NCI-H1436 treated with DMSO at 0.1 percent for 48 hours (cell line): Measurements from ENCODE around the gene GALNT5.
"Not testable (repeated sequence)": the region's sequence is repeated elsewhere in the genome, so short reads cannot be mapped to it uniquely, and the experiment has no call there.

ENCODE experiments used
- DNase-seq: peaks from one replicate; lab custom pipeline; 2025; lab: John Stamatoyannopoulos, UW

Gene GALNT5

DNA sequence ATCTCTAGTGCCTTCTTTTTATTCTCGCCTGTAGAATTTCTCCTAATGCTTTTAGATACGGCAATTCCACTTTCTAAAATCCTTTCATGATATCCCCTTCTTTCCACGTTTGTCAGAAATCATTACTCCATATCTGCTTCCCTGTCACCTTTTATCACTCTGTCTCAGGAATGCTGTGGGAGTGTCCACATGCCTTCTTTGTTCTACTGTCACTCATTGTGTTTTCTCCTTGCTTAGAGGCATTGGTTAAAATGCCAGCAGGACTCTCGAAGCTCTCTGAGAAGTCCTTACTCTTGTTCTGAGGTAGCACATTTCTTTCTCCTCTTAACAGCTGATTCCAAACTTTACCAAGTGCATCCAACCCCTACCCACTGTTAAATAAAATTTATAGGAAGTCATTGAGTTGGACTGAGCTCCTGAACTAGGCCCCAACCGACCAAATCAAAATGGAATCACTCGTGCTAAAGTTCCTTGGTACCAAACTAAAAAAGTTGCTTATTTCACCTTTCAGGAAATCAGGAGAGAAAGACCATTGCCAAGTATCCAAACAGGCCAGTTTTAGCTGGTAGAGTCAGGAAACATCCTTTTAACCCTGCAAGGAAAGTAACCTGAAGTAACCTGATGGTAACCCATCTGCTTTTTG is 10.6 kb upstream of the GALNT5 start:
- DNase-seq = no peak

DNA sequence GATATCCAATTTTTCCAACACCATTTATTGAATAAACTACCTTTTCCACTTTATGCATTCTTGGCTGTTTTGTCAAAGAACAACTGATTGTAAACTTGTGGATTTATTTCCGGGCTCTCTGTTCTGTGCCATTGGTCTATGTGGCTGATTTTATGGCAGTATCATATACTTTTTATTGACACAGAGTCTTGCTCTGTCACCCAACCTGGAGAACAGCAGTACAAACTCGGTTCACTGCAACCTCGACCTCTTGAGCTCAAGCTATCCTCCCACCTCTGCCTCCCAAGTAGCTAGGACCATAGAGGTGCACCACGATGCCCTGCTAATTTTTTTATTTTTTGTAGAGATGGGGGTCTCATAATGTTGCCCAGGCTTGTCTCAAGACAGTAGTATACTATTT is 6.7 kb upstream of the GALNT5 start:
- no peak for DNase-seq

DNA sequence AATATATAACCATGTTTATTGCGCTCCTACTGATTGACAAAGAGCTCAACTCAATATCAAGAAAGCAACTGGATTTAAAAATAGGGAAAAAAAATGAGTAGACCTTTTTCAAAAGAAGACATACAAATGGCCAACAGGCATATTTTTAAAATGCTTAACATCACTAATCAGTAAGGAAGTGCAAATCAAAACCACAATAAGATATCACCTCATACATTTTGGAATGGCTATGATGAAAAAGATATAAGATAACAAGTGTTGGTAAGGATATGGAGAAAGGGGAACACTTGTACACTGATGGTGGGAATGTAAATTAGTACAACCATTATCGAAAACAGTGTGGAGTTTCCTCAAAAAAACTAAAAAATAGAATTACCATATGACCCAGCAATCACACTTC is 5.6 kb upstream of the GALNT5 start:
- DNase-seq = no peak

DNA sequence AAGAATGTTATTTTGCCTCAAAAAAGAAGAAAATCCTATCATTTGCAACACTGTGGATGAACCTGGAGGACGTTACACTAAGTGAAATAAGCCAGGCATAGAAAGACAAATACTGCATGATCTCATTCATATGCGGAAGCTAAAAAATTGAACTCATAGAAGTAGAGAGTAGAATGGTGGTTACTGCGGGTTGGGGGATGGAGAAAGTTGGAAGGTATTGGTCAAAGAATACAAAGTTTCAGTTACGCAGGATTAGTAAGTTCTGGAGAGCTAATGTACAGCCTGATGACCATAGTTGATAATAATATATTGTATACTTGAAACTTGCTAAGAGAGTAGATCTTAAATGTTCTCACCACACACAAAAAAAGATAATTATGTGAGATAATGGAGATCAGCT is 5.0 kb upstream of the GALNT5 start:
- no peak for DNase-seq

DNA sequence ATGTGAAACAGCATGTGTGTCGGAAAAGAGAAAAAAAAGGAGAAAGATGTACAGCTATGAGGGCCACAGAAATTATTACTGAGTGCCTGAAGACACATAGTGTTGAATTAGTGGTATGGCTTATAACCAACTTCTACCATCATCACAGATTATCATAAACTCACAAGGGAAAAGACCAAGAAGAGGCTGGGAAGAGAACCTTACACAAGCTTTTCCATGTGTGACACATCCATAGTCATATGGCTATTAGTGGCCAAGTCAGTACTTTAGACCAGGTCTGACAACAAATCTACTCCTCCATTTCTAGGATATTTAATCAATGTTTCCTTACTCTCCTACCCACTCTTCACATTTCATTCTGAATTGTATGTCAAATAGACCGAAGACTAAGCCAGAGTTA is 3.5 kb upstream of the GALNT5 start:
- no peak for DNase-seq

DNA sequence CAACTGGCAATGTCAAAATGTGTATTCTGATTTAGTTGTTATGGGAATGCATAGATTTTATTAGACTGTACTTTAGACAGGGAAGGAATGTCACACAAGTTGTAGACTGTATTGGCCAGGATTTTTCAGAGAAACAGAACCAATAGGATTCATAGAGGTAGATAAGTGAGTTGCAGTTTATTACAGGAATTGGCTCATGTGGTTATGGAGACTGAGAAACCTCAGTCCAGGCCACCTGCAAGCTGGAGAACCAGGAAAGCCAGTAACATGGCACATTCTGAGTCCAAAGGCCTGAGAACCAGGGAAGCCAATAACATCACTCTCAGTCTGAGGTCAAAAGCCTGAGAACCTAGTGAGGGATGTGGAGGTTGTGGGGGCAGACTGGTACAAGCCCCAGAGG is 1.8 kb upstream of the GALNT5 start:
- DNase-seq = no peak

DNA sequence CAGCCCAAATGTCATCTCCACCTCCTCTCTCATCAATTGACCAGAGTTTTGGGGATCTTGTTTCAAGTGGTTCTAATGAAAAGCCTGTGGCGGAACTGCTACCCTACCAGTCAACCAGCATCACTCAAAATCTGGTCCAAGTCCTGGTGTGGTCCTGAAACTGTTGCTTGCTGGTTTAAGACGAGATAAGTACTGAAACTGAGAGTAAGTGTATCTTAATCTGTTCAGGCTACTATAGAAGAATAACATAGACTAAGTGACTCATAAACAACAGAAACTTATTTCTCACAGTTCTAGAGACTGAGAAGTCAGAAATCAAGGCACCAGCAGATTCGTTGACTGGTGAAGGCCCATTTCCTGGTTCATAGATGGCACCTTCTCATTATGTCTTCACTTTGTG is 879 bp upstream of the GALNT5 start:
- no peak for DNase-seq

DNA sequence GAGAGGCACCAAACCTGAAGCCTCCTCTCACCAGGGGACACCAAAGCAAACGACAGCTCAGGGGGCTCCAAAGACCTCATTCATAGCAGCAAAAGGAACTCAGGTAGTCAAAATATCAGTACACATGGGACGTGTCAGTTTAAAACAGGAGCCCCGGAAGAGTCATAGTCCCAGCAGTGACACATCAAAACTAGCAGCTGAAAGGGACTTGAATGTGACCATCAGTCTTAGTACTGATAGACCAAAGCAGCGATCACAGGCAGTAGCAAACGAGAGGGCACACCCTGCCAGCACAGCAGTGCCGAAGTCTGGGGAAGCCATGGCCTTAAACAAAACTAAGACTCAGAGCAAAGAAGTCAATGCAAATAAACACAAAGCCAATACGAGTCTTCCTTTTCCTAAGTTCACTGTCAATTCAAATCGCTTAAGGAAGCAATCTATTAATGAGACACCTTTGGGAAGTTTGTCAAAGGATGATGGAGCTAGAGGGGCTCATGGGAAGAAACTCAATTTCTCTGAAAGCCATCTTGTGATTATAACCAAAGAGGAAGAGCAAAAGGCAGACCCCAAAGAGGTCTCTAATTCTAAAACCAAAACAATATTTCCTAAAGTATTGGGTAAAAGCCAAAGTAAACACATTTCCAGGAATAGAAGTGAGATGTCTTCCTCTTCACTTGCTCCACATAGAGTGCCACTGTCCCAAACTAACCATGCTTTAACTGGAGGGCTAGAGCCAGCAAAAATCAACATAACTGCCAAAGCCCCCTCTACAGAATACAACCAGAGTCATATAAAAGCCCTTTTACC is 1.2 kb downstream of the GALNT5 start:
- no peak for DNase-seq

DNA sequence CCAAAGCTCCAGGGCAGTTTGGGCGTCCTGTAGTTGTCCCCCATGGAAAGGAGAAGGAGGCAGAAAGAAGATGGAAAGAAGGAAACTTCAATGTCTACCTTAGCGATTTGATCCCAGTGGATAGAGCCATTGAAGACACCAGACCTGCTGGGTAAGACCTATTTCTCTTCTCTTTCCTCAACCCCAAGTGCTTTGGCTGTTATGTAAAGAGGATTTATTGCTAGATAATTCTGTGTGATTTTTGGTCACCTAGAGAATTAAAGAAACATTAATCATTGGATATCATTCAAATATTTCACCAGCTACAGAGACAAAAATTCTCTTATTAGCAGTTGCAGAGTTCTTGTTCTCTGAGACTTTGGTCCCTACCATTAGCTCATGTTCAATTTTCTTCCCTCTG is 1.9 kb downstream of the GALNT5 start:
- DNase-seq = no peak

DNA sequence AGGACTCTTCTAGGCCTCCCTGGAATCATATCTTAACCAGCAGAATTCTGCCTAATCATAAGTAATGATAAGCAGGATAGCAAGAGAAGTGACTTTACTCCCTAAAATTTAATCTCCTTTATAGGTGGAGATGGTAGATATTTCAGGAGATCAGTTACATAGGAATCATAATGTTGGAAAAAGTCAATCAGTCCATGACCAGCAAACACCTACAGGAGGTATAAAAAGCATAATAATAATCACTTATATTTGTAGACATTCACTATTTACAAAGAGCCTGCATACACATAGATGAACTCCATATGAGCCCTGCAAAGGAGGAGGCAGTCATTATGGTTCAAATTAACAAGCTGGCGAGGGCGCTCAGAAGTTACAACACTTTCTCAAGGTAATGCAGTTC is 2.5 kb downstream of the GALNT5 start:
- DNase-seq = no peak

DNA sequence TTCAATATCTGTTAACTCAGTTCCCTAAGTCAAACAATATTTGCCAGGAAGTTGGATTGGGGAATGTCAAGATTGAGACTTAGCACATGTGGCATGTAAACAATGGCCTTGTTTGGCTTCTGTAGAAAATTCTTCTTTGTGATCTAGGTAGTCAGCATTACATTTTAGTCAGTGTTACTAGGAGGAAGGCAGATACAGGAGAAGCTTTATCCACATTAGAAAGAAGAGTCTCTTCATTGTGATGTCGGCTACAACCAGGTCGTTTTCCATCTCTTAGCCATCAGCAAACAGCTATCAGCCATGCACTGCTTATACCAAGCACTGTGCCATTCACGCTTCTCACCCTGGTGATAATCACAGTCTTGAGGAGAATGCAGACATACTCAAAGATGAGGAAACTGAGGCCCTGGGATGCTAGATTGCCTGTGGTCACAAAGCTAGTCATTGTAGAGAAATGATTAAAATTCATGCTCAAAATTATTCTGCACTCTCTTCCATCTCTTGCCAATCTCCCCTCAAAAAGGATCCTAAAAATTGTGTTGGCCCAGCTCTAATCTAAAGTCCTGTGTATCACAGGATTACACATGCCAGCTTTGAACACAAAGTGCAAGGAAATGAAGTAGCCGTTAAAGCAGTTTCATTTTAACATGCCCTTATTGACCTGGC is 3.2 kb downstream of the GALNT5 start:
- DNase-seq = no peak

DNA sequence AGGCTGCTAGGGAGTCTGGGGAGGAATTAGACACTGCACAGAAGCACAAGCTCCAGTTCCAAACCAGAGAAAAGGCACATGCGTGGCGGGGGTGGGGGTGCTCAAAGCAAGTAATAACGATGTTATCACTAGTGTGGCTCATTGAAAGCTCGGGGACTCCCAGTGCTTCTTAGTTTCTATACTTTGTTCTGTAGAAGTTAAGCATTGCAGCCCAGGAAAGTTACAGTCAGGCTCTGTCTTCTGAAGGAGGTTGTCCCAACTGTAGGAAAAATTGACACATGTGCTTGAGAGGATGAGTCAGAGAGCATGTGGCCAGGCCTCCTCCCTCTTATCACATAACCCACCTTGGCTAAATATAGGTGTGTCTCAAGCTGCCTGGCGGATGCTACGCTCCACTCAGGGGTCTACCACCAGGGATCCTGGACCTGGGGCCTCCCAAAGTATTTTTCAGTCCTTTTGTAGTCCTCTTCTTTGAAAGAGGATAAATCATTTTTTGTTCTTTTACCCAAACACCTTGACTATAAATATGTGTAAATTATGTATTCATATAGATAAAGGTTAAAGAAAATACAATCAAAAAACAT is 3.8 kb downstream of the GALNT5 start:
- DNase-seq = no peak

DNA sequence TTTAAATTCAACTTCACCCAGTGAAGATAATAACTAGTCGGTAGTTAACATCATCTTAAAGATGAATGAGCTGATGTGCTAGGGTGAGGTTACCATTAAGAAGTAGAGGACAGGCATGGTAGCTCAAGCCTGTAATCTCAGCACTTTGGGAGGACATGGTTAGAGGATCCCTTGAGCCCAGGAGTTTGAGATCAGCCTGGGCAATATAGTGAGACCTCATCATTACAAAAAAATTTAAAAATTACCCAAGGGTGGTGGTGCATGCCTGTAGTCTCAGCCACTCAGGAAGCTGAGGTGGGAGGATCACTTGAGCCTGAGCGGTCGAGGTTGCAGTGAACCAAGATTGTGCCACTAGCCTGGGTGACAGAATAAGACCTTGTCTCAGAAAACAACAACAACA is 4.7 kb downstream of the GALNT5 start:
- no peak for DNase-seq

DNA sequence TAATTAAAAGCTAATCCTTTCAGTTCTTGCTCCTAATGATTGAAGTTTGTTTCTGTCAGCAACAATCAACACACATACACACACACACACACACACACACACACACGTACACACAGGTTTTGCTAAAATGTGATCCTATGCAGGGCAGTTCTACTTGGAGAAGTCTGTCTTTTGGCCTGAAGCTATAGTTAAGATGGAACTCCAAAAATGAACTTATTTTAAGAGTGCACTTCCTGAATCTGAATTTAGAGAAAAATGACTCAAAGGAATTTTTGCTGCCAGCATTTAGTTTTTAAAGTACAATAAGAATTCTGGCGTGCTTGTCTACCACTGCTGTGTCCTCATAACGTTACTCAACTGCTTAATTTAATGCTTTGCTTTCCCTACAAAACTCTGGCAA is 6.6 kb downstream of the GALNT5 start:
- no peak for DNase-seq

DNA sequence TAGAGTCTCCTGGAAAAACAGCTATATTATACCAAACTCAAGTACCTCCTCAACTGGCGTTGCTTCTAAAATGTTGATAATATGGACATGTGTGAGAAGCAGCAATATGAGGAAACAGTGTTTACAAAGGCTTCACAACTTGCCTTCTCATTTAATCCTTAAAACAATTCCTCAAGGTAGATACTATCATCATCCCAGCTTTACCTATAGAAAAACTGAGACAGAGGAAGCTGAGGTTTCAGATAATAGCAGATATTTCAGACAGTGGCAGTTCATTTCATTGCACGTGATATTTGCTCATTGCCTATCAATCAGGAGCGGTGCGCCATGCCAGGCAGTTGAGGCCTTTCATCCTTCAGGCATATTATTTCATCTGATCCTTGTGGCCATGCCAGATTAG is 8.3 kb downstream of the GALNT5 start:
- DNase-seq = no peak

DNA sequence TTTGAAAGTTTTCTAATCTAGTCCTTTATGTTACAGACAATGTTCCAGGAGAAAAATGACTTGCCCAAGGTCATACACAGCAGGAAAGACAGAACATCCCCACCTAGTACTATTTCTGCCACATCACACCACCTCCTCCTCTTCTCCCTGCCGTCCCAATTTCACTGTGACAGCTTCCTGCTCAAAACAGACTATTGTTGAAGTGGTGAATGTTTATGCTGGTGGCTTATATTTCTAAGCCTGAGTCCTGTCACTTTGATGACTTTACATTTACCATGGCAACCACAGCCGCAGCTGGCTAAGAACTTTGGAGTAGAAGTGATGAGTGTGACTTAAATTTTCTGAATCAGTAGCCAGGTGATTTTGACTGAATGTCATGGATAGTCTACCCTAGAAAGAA is 10.0 kb downstream of the GALNT5 start:
- DNase-seq = no peak

DNA sequence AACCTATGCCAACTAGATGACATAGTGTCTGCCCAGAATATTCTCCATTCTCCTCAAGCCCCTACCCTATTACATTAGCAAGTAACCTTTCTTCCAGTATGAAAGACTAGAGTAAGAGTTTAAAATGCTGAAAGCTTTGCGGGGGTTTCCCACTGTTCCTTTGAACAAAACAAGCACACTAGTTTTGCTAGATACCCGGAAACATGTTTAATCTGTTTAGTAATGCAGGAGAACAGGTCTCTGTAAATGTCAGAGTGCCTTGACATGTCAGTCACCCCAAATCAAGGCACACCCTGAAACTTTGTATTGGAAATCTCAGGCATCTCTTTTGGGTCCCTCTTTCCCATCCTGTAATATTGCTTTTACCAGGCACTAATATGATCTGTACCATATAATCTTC is 11.6 kb downstream of the GALNT5 start:
- DNase-seq = no peak

DNA sequence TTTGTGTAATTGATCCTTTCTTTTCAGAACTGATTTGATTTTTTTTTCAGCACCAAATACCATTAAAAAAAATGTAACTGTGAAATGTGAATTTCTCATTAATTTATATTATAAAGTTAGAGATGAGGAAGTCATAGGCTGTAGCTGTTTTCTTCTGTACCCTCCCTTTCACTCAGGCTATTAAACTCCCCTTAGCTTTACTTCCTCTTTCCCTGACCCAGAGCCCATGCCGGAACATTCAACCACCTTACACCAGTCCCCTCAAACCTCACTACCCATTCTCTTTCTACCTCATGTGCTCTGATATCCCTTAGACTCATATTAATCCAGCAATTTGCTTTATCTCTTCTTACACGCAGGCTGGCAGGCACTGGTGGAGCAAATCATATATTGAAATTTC is 12.4 kb downstream of the GALNT5 start:
- DNase-seq = no peak

DNA sequence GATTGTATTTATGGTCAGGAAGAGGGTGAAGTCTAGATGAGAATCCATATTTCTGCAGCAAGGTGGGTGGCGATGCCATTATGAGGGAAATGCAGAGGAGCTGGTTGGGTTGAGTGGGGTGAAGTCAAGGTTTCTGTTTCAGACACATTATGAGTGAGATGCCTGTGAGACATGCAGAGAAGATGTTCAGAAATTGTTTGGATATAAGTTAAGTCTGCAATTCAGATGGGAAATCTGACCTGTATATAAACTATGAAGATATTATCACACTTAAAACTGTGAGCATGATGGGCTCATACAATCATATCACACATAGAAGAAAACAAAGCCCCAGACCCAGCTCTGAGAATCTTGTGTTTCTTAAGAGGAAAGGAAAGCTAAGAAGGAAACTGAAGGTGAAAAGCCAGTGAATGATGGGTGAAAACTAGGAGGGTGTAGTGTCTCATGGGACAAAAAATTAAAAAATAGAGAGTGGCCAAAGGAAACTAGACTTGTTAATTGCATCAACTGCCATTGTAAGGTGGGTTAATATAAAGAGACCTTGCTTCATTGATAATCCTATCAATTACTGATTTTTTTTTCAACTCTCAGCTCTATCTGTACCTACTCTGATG is 14.2 kb downstream of the GALNT5 start:
- no peak for DNase-seq

DNA sequence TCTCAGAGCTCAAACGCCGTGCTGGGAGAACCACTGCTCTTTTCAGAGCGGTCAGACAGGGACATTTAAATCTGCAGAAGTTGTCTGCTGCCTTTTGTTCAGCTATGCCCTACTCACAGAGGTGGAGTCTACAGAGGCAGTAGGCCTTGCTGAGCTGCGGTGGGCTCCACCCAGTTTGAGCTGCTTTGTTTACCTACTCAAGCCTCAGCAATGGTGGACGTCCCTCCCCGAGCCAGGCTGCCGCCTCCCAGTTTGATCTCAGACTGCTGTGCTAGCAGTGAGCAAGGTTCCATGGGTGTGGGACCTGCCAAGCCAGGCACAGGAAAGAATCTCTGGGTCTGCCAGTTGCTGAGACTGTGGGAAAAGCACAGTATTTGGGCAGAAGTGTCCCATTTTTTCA is 21.8 kb downstream of the GALNT5 start:
- not testable (repeated sequence) for DNase-seq

DNA sequence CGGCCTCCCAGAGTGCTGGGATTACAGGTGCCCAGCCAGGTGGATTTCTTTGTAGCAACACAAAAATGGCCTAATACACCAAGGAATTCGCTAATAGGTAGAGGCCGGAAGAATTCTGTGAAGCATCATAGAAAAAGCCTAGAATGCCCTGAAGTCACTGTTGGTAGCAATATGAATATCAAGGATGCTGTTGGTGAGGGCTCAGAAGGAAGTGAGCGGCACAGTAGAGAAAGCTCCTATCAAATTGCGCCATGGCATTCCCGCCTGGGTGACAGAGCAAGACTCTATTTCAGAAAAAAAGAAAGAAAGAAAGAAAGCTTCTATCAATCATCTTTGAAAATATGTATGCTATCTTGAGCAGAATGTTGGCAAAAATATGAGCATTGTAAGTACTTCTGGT is 23.8 kb downstream of the GALNT5 start:
- DNase-seq = no peak

DNA sequence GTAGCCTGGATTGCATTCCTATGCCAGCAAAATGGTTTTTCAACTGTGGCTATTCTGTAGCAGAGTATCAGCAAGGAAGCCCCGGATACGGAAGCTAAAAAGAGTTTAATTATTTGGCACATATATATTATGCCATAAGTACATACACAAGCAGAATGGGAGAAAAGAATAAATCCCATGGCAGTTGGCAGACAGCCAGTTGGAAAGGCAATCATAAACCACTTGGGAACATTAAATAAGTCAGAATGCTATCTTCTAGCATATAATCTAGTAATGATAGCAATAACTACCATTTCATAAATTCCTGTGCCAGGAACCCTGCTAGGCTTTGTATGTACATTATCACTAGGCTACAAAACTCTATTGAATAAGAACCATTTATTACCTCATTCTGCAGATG is 26.0 kb downstream of the GALNT5 start:
- DNase-seq = no peak

DNA sequence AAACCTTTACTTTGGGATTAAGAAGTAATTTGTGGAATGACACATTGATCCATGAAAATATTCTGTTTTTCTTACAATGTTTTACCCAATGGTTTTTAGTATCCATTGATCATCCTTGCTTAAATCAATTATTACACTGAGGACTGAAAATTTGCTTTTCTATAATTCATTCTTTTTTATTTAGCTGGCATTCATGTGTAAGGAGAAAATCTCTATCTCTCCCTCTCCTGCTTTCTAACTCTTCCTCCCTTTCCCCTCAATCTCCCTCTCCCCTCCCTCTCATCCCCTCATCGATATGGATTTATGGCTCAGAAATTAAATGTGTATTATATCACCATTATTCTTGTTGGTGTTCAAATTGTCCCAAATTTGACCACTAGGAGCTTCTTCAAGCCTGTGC is 29.7 kb downstream of the GALNT5 start:
- no peak for DNase-seq
